ENCODE results near the gene EXOG.

EXOG gene

DNA sequence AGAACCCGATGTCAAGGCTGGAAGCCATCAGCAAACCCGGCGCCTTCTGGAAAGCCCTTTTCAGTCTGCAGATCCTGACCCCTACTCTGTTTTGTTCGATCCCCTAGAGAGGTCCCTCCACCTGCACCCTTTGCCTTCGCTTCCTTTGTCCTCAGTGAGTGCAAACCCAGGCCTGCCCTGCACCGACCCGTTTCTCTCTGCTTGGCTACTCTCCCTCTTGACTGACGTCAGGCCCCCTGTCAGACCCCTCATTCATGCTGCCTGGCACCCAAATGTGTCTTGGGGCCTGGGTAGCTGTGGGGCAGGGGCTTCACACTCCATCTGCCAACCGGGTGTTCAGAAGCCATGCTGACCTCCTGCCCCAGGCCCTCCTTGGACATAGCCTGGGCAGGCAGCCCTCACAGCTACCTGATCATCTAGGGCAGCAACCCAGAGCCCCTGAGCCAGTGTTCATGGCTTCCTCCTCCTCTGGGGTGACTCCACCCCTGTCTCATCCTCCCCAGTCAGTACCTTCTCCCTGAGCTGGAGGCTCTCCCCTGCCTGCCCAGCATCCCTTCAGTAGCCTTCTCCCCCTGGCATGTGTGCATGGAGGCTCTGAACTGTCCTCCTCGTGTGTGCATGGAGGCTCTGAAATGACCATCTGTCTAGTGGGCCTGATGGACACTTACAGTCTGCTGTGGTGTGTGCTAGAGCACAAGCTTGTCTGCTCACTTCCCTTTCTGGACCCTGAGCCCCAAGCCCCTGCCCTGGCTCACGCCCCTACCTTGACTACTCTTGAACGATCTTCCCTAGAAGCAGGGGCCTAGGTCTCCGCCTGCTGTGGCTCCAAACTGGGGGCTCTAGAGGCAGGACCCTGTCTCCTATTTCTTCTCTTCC lies 69.4 kb downstream of the EXOG start:
- DNase-seq, result peak; percentile 35

DNA sequence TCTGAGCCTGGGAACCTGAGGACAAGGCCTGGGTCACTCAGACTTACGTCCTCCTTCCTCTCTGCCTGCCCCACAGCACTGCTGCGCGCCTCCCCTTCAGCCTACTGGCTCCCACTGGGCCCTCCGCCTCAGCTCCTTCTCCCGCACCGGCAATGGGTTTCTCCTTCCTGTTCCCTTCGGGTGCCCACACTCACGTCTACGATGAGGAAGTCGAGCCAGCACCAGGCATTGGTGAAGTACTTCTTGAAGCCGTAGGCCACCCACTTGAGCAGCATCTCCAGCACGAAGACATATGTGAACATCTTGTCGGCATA lies 70.0 kb downstream of the EXOG start:
- DNase-seq, result peak; percentile 43

DNA sequence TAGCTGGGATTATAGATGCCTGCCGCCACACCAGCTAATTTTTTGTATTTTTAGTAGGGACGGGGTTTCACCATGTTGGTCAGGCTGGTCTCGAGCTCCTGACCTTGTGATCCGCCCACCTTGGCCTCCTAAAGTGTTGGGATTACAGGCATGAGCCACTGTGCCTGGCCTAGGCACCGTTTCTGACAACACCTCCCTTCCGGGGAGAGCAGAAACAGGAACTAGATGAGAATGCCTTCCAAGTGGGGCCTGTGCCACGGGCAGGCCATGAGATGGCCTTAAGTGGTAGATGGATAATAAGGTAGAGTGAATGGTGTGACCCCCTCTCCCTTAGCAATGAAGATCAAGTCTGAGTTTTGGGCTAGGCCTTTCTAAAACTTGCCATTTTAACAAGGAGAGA lies 70.7 kb downstream of the EXOG start:
- DNase-seq, result peak; percentile 20

DNA sequence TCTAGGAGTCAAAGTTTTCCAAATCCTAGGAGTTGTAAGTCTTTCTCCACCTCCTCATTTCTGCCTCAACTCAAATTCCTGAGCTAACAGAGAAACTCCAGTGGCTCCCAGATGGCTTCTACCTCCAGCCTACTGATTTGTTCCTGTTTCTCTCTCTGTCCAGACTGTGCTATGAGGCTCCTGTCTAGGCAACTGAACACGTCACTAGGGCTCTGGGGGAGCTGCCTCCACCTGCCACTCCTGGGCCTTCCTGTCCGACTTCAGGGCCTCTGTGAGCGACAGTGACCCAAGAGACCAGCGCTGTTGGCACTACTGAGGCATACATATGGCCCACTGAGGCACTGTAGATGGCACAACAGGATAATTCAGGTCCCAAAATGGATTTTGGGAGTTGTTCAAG lies 71.4 kb downstream of the EXOG start:
- DNase-seq, result peak; percentile 42

DNA sequence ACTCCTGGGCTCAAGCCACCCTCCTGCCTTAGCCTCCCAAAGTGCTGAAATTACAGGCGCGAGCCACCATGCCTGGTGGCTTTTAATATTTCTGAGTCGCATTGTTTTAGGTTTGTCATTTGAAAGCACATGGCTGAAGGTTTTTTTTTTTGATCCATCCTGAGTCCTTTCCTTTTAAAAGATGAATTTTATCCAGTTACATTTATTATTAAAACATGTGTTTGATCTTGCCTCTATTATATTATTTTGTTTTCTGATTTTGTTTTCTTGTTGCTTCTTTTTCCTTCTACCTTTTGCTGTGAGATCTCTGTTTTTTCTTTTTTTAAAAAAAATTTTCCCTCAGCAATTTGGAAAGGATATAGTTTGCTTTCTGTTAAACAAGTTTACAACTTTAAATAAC lies 77.0 kb downstream of the EXOG start:
- DNase-seq, result no peak

DNA sequence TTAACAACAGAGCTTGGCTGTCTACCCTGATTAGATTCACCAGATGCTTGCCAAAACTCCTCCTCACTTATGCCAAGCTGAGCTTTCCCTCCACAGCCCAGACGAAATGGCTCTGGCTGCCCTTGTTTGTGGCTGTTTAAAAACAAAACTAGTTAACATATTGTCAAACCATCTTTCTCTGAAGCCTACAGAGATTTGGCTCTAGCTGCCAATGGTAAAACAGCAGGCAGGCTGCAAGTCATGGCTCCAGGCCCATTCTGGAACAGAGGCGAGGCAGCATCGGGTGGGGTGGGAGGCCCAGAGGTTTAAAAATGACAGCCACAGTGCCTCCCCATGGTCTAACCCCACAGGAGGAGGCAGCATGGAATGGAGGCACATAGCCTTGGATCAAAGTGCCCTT lies 77.4 kb downstream of the EXOG start:
- DNase-seq, result peak; percentile 32

DNA sequence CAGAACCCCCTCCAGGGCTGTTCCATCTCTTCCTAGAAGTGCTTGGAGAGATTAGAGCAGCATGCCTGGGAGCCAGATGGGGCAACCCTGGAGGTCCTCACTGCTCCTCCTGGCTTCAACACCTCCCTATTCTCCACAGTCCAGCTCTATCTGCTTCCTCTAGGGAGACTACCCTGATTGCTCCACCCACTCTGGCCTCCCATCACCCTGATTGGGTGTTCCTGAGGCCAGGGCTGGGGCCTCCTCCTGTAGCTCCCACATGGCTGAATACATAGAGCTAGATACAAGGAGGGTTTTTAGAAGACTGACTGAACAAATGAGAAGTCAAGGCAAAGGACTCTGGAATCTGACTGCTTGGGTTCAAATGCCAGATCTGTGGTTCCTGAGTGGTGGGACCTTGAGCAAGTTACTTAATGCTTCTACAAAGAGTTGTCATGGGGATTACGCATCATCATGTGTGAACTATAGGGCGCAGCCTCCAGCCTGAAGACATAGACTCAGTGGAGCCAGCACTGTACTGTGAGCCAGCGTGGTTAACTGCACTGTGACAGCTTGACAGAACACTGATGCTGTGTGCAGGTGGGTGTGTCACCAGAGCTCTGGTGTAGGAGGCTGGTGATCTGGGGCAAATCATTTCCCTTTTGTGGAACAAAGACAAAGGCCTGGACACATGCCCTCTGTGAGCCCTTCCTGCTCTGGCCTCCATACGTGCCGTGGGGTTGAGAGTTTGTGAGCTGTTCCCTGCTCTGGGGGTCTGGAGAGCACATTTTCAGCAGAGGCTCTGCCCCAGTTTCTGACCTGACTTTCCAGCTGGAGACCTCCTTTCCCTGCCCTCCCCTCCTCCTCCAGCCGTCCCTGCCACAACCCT lies 78.5 kb downstream of the EXOG start:
- peak; percentile 72 for DNase-seq

DNA sequence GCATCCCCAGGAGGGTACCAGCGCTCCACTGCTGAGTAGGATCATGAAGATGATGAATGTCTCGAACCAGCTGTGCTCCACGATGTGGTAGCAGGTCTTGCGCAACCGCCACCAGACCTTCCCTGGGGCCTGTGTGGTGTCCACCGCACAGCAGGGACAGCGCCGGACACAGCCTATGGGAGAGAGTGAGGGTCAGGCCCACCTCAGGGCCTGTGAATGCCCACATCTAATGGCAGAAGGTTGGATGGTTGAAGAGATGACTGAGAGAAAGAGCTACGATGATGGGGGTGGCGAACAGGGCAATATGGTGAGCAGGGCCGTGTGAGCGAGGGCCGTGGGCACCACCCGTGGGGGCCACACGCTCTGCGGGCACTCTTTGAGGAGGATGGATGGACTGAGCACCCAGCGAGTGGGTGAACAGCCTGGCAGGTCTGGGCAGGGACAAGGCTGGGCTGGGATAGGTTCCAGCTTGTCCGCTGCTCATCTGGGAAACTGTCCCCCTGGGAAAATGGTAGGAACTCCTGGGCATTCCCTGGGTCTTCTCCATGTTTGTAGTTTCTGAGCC lies 79.2 kb downstream of the EXOG start:
- DNase-seq, result no peak

All from islet precursor cell (in vitro differentiated cells).